Right forelimb (tissue), 1 donor: ENCODE data around the gene P3H3.
"Not testable (repeated sequence)": the region's sequence is repeated elsewhere in the genome, so short reads cannot be mapped to it uniquely, and the experiment has no call there.

Experiments
- DNase-seq: peaks from one replicate; pipeline ENCODE4 v3.0.0-alpha.2; 2018

The P3H3 gene

DNA sequence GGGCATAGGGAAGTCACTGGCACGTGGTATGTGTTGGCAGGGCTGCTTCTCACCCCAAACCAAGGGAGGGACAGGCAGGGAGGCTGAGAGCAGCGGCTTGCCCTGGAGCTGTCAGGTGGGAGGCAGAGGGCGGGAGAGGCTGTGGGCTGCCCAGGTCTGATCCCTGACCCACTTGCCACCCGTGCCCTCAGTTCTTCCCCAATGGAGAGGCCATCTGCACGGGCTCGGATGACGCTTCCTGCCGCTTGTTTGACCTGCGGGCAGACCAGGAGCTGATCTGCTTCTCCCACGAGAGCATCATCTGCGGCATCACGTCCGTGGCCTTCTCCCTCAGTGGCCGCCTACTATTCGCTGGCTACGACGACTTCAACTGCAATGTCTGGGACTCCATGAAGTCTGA, 17.2 kb downstream of the P3H3 start:
- no peak for DNase-seq

- DNase-seq = no peak
These were observed 18.2 kb downstream of the P3H3 start for GRCh38 chr12:6846316-6846869.

GRCh38 chr12:6847676-6848075, 19.5 kb downstream of the P3H3 start:
- no peak for DNase-seq

- DNase-seq = no peak
These were observed 21.2 kb downstream of the P3H3 start for GRCh38 chr12:6849427-6849826.

GRCh38 chr12:6849976-6850560, 21.9 kb downstream of the P3H3 start:
- no peak for DNase-seq

DNA sequence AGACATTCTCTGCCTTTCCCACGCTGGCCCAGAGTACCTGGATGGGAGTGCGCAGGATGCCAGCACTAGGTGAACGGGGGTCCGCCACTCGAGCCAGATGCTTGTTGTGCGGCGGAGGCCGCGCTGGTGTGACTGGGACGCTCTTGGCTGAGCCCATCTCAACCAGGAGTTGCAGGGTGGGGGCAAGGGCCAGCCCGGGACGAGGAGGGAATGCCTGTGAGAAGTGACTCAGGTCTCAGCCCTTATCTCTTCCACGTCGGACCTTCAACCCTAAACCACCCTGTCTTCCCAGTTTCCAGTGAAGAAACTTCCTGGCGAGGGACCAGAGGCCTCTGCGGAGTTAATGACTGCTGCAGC, 22.6 kb downstream of the P3H3 start:
- peak; percentile 56 for DNase-seq

DNA sequence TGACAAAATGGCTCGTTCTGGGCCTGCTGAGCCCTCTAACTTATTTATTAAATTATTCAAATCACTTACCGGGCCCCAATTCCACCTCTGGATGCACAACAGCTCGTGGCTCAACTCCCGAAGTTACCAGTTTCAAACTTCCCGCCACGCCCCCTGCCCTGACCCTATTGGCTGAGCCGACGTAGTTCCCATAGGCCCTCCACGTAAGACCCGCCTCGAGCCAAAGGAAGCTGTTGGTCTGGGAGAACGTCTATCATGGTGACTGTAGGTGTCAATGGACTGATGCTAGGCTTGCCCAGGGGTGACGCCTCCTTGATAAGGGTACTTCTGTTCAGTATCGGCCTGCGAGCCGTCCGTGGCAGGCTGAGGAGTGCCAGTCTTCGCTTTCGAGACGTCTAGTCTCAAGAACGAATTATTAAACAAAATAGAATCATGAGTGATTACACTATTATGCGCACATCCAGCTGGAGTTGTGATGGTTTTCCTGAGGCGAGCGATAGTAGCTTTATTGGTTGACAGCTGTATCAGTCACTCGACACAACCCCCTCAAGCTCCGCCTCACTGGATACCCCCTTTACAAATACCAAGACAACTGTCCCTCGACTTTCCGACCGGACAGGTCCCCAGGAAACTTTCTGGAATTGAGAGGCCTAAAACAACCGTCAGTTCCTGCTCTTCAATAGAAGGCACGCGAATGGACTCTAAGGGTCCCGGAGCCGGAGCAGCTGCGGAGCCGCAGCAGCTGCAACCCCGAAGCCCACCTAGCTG, 23.1 kb downstream of the P3H3 start, which contains the start of gene CDCA3:
TSS of gene CDCA3 (minus strand) at position 134 of the 768 bp plus-strand sequence. CDS start 334 bp downstream, outside the sequence.
- peak; percentile 91 for DNase-seq

- peak; percentile 99 for DNase-seq
These were observed 23.9 kb downstream of the P3H3 start, which contains the start of gene USP5 for GRCh38 chr12:6851921-6852650. USP5 (plus strand) TSS chr12:6852150; CDS start chr12:6852180, 30 bp downstream.

DNA sequence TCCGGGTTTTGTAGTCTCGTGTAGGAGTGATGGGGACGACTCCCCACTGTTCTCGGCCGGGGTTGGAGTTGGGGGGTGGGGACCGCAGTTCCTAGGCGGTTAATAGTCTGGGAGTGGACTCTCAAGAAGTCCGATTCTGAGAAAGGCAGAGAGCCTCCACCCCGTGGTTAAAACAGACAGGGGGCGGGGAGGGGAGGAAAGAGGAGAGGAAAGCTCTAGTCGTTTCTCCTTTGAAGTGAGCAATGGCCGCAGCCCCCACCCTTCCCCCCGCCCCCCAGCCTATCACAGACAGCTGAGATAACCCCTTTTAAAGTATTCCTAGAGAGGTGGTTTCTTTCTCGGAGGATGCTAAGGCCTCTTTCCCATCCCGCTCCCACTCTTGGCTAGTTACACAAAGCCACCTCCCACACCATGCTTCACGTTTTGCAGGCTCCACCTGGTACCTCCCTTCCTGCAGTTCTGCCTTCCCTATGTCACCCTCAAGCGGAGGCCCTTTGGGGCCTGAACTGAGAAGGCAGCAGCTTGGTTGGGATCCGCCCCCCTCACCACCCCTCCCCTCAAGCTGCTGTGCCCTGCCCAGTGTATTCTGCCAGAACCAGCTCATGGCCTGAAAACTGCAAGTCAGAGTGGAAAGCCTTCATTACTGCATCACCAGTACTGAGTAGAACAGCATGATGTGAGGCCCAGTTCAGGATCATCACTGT, 24.6 kb downstream of the P3H3 start:
- peak; percentile 63 for DNase-seq

DNA sequence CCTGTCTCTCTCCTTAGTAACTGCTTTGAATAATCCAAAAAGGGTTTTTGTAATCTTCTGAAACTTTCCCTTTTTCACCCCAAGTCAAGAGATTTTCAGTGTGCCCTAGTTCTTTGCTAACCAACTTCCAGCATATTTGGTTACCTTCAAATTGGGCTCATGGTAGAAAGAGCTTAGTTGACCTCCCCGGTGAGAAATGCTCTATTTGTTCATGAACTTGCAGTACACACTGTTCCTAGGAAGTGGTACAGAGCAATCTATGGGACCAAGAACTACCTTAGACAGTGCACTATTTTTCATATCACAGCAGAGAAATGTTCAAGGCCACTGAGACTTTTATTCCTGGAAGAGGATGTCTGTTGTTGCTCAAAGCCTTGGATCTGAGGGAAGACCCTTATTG, 25.4 kb downstream of the P3H3 start:
- DNase-seq = no peak

DNA sequence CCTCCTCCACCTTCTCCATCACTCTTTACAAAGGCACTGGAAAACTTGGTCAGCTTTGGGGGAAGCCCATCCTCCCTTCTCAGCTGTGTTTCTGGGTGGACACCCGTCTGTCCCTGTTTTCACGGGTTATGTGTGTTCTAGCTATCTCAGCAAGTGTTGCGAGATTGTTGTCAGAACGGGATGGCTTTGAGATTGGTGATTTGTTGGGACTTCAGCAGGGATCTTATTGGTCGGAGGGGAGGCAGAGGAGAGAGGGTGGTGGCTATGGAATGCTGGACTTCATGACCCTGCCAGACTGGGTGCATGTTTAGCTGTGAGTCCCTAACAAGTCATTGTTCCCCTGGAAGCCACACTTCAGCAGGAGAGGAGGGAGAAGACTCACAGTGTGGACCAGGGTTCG, 25.8 kb downstream of the P3H3 start:
- DNase-seq = no peak

DNA sequence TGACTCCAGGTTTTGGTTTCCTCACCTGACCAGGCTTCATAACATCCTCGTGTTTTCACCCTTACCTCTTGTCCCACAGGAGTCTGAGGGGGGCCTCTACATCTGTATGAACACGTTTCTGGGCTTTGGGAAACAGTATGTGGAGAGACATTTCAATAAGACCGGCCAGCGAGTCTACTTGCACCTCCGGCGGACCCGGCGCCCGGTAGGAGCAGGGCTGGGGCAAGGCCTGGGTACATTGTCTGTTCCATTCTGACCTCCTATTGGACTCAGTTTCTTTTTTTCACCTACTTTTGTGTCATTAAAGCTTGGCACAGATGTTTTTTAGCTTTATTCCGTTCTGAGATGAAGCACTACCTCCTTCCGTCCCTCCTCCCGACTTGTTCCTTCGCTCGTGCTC, 27.1 kb downstream of the P3H3 start:
- no peak for DNase-seq

DNA sequence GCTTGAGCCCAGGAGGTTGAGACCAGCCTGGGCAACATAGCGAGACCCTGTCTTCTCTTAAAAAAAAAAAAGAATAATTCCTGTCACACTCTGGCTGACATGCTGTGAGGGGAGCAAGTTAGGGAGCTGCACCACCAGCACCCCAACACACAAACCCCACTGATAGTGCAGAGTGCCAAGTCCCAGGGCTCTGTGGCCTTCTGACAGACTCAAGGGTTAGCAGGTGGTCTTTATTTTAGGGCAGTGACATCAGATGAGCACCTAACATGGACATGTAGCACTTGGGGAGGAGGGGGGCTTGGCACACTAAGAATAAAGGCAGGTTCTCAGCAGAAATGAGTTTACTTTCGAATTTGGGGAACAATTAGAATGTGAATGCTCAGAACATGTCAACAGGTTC, 30.6 kb downstream of the P3H3 start:
- no peak for DNase-seq

DNA sequence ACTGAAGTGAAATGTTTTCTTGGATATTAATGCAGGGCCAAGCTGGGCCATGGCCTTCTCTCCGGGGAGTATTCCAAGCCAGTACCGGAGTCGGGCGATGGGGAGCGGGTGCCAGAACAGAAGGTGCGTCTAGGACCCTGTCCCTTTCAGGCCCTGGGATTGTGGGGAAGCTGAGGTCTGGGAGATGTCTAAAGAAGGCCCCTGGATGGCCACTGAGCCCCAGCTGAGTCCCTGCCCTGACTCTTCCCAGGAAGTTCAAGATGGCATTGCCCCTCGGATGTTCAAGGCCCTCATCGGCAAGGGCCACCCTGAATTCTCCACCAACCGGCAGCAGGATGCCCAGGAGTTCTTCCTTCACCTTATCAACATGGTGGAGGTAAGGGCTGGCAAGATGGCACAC, 31.9 kb downstream of the P3H3 start:
- DNase-seq = no peak

GRCh38 chr12:6860942-6861341, 32.7 kb downstream of the P3H3 start:
- no peak for DNase-seq

DNA sequence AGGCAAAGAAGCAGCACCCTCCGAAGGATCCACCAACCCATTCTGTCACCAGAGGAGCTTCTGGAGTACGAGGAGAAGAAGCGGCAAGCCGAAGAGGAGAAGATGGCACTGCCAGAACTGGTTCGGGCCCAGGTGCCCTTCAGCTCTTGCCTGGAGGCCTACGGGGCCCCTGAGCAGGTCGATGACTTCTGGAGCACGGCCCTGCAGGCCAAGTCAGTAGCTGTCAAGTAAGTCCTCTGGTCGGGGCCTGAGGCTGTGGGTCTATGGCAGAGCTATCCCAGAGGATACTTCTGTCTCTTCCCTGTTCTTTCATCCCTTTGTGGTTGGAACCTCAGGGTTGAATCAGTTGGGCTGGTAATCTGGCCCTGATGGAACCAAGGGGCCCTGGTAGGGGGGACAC, 33.2 kb downstream of the P3H3 start:
- no peak for DNase-seq

GRCh38 chr12:6863033-6863432, 34.8 kb downstream of the P3H3 start:
- DNase-seq = no peak

- DNase-seq = no peak
These were observed 35.5 kb downstream of the P3H3 start for GRCh38 chr12:6863586-6864321.

- DNase-seq = not testable (repeated sequence)
These were observed 37.1 kb downstream of the P3H3 start for GRCh38 chr12:6865307-6865706.

- DNase-seq = no peak
These were observed 38.1 kb downstream of the P3H3 start for GRCh38 chr12:6866163-6866919.

- DNase-seq = no peak
These were observed 38.8 kb downstream of the P3H3 start for GRCh38 chr12:6866920-6867412.
